Measurements from ENCODE around the gene SLC35A4.

DNA sequence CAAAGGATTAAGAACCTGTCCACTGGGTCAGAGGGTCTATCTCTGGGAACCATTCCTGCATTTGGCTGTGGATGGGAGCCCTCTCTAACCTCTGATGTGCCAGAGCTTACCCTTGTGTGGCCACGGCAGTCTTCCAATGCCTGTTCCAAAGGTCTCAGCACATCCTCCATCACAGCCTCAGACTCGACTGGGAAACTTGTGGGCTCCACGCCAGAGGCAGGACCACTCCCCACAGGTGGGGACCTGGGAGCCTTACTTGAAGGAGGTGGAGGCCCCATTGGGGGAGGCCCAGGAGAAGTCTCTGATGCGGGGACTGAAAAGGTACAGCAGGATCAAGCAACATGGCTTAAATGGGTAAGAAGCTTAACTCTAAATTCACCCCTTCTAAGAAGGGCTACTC lies 12.8 kb upstream of the SLC35A4 start:
- TF ChIP-seq HIVEP1 (CRISPR knock-in tag; IDR thresholded peaks at IDR 0.05) (no peak), HOXD1 (CRISPR knock-in tag; IDR thresholded peaks at IDR 0.05) (no peak), ZSCAN20 (CRISPR knock-in tag; IDR thresholded peaks at IDR 0.05; ENCODE audit: borderline replicate concordance) (no peak)

All from HepG2 (cell line).